ENCODE results near the gene NEMP1. TPM values are rescaled to one million over a fixed set of nuclear protein-coding genes. Genes with fewer than 3 reads are reported as not detected.

NEMP1 gene
- total and polyA plus RNA-seq, 2 of the 13 experiments (the other 11 are each of a cell fraction or from before 2014, with no cell fraction given) = 11.4 to 12.9 TPM

- TF ChIP-seq ZBTB40 (IDR thresholded peaks at IDR 0.05) = no peak
- peak; percentile 42; the same call in 1 of the 2 replicates for TF ChIP-seq ZBTB40 (CRISPR knock-in tag; IDR thresholded peaks at IDR 0.05)
- no peak for TF ChIP-seq MLLT10 (CRISPR knock-in tag; IDR thresholded peaks at IDR 0.05)
- no peak for TF ChIP-seq ZNF510 (CRISPR knock-in tag; IDR thresholded peaks at IDR 0.05; ENCODE audit: low read depth)
- no peak for TF ChIP-seq NCOA1 (CRISPR knock-in tag; IDR thresholded peaks at IDR 0.05)
- no peak for TF ChIP-seq SIN3B (IDR thresholded peaks at IDR 0.05; ENCODE audit: low read length)
- peak; percentile 64; the same call in 1 of the 2 replicates for TF ChIP-seq ZBTB7A (CRISPR knock-in tag; IDR thresholded peaks at IDR 0.05)
- TF ChIP-seq ZNF740 (CRISPR knock-in tag; IDR thresholded peaks at IDR 0.05) = peak; percentile 68; the same call in 1 of the 2 replicates
- peak; percentile 70; the same call in 1 of the 2 replicates for TF ChIP-seq SMAD9 (CRISPR knock-in tag; IDR thresholded peaks at IDR 0.05)
- TF ChIP-seq RARA (CRISPR knock-in tag; IDR thresholded peaks at IDR 0.05) = no peak
- TF ChIP-seq ZBTB14 (CRISPR knock-in tag; IDR thresholded peaks at IDR 0.05) = no peak
- TF ChIP-seq ZNF879 (CRISPR knock-in tag; IDR thresholded peaks at IDR 0.05) = no peak
- TF ChIP-seq ZSCAN21 (CRISPR knock-in tag; IDR thresholded peaks at IDR 0.05; ENCODE audit: borderline replicate concordance) = peak; percentile 83
- peak; percentile 74; the same call in 1 of the 2 replicates for TF ChIP-seq ZNF607 (CRISPR knock-in tag; IDR thresholded peaks at IDR 0.05; ENCODE audit: borderline replicate concordance)
- TF ChIP-seq FOSL2 (CRISPR knock-in tag; IDR thresholded peaks at IDR 0.05) = peak; percentile 5; the same call in 1 of the 2 replicates
- no peak for TF ChIP-seq MEIS1 (CRISPR knock-in tag; IDR thresholded peaks at IDR 0.05; ENCODE audit: borderline replicate concordance)
- no peak for TF ChIP-seq ZNF652 (CRISPR knock-in tag; IDR thresholded peaks at IDR 0.05; ENCODE audit: borderline replicate concordance, low read depth)
- no peak for TF ChIP-seq RFX1 (IDR thresholded peaks at IDR 0.05)
- peak; percentile 22; the same call in 1 of the 2 replicates for TF ChIP-seq ELF3 (CRISPR knock-in tag; IDR thresholded peaks at IDR 0.05)
- no peak for TF ChIP-seq WIZ (CRISPR knock-in tag; IDR thresholded peaks at IDR 0.05)
- no peak for TF ChIP-seq HES4 (CRISPR knock-in tag; IDR thresholded peaks at IDR 0.05; ENCODE audit: borderline replicate concordance)
These were observed 49.3 kb upstream of the NEMP1 start, which contains the start of gene LRP1 (continued) for GRCh38 chr12:57127726-57128518.

All from HepG2 (cell line).